ENCODE measurements around the gene AAGAB.

The AAGAB gene

GRCh38 chr15:67186688-67187087, 67.8 kb downstream of the AAGAB start:
- FAIRE-seq, result no peak

DNA sequence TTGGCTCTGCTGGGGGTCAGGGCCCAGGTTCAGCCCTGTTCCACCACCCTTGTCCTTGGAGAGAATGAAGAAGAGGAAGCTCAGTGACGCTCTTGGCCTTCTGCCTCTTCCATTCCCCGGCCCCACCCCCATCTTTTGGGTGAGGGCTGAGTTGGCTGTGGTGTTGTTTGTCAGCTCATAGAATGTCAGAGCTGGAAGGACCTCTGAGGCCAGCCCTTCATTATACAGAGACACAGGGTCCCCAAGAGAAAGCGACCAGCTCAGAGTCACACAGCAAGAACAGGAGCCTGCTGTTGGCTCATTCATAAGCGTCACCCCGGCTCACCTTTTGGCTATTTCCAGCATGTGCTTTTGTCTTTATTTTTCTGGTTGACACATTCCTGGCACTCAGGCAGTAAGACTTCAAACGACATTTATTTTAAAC, 68.2 kb downstream of the AAGAB start:
- FAIRE-seq, result no peak

- FAIRE-seq, result no peak
Observed at GRCh38 chr15:67185621-67186225, 68.7 kb downstream of the AAGAB start.

- no peak for FAIRE-seq
Observed at GRCh38 chr15:67185051-67185450, 69.4 kb downstream of the AAGAB start.

- no peak for FAIRE-seq
Observed at GRCh38 chr15:67184208-67184925, 70.1 kb downstream of the AAGAB start.

- FAIRE-seq, result no peak
Observed at GRCh38 chr15:67183443-67184169, 70.9 kb downstream of the AAGAB start.

DNA sequence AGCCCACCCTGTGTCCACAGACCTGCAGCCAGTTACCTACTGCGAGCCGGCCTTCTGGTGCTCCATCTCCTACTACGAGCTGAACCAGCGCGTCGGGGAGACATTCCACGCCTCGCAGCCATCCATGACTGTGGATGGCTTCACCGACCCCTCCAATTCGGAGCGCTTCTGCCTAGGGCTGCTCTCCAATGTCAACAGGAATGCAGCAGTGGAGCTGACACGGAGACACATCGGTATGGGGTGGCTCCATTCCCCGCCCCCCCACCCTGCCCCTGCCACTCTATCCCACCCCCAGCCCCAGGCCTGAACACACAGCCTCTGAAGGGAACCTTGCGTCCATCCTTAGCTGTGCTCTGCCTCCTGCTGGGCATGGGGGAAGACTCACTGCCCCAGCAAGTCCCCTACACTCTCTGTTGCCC, 73.2 kb downstream of the AAGAB start:
- no peak for FAIRE-seq

GRCh38 chr15:67180514-67181191, 73.8 kb downstream of the AAGAB start:
- FAIRE-seq, result no peak

DNA sequence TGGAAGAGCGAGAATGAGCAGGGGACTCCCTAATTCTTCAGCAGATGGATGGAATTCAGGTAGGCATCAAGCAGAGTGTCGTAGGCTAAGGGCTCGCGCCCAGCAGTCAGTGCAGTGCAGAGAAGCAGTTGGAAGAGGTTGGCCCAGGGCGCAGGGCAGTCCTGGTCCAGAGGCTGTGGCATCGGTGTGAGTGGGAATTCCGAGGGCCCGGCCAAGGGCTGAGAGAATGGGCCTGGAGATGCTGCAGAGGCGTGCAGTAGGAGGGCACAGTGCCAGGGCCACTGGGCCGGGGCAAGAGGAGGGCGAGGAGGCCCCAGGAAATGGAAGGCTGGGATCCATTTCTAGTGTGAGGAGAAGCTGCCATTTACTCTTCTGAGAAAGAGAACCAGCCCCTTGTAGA, 74.4 kb downstream of the AAGAB start:
- FAIRE-seq, result no peak

DNA sequence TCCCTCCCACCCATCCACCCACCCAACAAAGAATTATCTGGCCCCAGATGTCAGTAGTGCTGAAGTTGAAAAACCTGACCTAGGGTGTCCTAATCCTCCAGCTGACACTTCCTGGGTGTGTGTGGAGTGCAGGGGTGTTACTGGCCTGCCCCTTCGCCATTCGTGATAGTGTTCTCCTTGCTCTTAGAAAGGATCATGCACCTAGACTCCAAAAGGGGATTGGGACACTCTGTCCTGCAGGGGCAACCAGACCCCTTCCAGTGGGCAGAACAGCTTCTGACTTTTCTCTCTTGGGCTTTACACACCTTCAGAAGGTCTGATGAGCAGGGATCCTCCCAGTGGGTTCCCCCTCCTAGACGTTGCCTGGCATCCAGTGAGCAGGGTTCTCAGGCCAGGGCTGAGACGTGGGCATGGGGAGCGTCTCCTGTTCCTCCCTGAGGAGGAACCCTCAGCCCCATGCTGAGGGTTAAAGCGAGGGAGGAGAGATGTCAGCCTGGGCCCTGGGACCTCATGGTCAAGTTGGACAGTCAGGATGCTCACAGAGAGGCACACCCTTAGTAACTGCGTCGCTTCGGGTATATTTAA, 75.0 kb downstream of the AAGAB start:
- no peak for FAIRE-seq

DNA sequence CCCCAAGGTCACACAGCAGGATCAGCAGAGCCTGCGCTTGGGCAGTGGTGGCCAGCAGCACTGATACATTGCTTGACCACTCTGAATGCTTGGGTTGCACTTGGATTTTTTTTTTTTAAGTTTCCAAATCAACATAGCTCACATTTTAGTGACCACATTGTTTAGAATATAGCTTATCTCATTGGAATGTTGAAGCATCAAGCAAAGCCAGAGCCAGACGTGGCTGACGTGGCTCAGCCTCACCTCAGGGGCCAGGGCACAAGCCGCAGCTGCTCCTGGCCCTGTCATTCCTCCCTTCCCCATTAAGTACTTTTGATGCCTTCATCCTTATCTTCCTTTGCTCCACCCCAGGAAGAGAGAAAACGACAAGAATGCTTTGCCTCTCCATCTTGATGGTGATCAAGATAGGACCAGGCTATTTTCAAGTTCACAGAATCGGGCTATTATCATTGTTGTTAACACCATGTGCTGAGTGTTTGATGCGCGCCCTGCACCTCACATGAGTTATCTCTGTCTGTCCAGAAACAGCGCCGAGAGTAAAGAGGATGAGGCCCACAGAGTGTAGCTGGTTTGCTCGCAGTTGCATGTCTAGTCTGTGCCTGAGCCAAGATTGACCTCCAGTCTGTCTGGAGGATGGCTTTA, 75.8 kb downstream of the AAGAB start:
- no peak for FAIRE-seq

GRCh38 chr15:67177752-67178151, 76.7 kb downstream of the AAGAB start:
- FAIRE-seq, result no peak

DNA sequence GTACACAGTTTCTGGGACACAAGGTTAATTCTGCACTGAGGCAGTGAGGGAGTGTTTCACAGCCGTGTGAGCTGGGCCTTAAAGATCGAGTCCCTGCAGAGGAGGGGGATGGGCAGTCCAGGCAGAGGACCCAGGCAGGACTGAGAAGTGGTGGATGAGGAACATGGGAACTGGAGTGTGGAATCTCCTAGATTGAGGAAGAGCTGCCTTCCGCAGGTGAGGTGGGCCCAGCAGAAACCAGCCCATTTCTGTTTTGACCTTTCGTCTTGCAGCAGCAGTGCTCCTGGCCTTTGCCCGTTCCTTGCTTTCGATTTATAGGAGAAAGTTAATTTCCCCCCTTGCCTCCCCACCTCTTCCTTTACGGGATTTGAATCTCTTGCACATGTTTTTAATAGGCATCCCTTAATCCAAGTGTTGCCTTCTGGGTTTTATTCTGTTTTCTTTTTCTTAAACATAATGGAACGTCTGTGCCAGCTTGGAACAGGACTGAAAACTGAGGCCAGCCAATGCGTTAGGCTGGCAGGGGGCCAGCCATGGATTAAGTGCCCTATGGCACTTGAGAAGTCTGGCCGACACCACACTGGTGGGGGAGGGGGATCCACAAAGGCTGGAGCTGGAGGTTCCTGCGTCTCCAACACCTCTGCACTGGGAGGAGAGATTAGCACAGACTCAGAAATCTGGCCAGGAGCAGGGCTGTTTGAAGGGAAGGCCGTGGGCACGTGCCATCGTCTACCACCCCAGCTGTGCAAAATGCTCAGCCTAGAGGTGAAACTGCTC, 78.1 kb downstream of the AAGAB start:
- FAIRE-seq, result no peak

GRCh38 chr15:67175643-67176071, 78.8 kb downstream of the AAGAB start:
- no peak for FAIRE-seq

- FAIRE-seq, result no peak
Observed at GRCh38 chr15:67174864-67175573, 79.4 kb downstream of the AAGAB start.

- FAIRE-seq, result no peak
Observed at GRCh38 chr15:67174446-67174845, 80.0 kb downstream of the AAGAB start.

DNA sequence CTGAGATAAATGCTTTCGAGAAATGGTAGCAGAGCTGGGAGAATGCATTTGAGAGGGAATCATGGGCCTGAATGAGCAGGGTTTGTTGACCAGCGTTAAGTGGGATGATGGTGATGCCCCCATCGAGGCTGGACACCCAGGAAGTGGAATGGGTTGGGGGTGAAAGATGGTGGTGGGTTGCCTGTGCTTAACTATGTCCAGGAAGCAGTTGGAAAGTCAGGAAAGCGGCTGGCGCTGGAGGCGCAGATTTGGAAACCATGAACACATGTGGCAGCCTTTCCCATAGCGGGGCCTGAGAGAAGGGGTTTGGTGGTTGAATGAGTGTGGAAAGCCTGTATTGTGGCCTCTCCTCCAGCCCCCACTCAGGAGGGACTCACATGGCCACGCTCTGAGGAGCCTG, 80.7 kb downstream of the AAGAB start:
- no peak for FAIRE-seq

DNA sequence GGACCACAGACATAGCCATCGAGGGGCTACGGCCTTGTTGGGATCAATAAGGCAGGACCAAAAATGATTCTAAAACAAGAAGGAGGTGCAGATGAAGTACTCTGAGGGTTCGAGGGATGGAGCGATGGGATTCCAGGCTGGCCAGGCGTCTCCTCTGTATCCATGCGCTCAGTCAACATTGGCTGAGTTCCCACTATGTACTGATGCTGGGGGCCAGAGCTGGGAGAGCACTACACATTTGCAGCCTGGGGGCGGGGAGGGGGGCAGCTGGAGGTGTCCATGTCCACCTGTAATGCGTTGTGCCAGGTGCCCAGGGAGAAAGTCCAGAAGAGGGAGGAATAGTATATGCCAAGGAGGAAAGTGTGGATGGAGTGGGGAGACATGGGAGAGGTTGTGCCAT, 81.5 kb downstream of the AAGAB start:
- FAIRE-seq, result no peak

GRCh38 chr15:67172172-67172571, 82.3 kb downstream of the AAGAB start:
- no peak for FAIRE-seq

DNA sequence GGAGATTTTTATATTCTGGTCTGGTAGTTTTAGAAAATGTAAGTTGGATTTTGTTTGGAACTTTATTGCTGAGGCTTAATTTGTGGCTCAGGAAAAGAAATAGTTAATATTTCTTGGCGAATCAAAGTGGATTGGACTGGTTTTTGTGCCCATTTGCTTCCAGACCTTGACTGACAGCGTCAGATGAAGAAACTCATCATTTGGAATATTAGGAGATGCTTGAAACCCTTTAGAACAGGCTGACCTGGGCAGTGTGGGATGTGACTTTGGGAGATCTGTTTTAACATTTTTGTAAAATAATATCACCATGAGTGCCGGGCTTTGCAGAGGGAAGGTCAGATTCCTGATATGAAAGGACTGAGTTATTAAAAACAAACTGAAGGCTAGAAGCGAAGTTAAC, 83.0 kb downstream of the AAGAB start:
- no peak for FAIRE-seq
